DOHH2 (cell line): ENCODE data around the gene FAM135A.
"Not testable (repeated sequence)": the region's sequence is repeated elsewhere in the genome, so short reads cannot be mapped to it uniquely, and the experiment has no call there.

ENCODE experiments used
- H3F3A ChIP-seq: fragments of 200-600 bp; sonication (generic), shearing (Covaris generic); 2 replicates; pipeline ENCODE4 v1.6.0; 2016; ENCODE audit warnings: antibody characterized with exemption, mild to moderate bottlenecking; ENCODE audit not compliant: control insufficient read depth, insufficient read depth
- H3K27ac ChIP-seq: fragments of 200-600 bp; sonication (generic); 2 replicates; pipeline ENCODE4 v1.5.1; 2014; ENCODE audit warnings: low read depth, mild to moderate bottlenecking, low read length, moderate library complexity
- H3K27me3 ChIP-seq: fragments of 200-600 bp; sonication (generic); 2 replicates; pipeline ENCODE4 v1.6.1; 2014; ENCODE audit warnings: mild to moderate bottlenecking, low read length, mixed read lengths; ENCODE audit not compliant: control insufficient read depth
- H3K36me3 ChIP-seq: fragments of 200-600 bp; sonication (generic); 2 replicates; pipeline ENCODE4 v1.6.1; 2014; ENCODE audit warnings: mild to moderate bottlenecking, low read length, moderate library complexity, mixed read lengths; ENCODE audit not compliant: control insufficient read depth
- H3K4me1 ChIP-seq: fragments of 200-600 bp; sonication (generic); 2 replicates; pipeline ENCODE4 v1.6.1; 2014; ENCODE audit warnings: mild to moderate bottlenecking, low read length, mixed read lengths; ENCODE audit not compliant: control insufficient read depth
- H3K4me2 ChIP-seq: fragments of 200-600 bp; sonication (generic); 2 replicates; pipeline ENCODE4 v1.6.0; 2014; ENCODE audit warnings: mild to moderate bottlenecking, low read length, moderate library complexity
- H3K4me3 ChIP-seq: fragments of 200-600 bp; sonication (generic); 2 replicates; pipeline ENCODE4 v1.5.1; 2014; ENCODE audit warnings: mild to moderate bottlenecking, low read length, mixed read lengths
- H3K79me2 ChIP-seq: fragments of 200-600 bp; sonication (generic); 2 replicates; pipeline ENCODE4 v1.6.1; 2014; ENCODE audit warnings: mild to moderate bottlenecking, low read length, mixed read lengths; ENCODE audit not compliant: control insufficient read depth
- H3K9me2 ChIP-seq: fragments of 200-600 bp; sonication (generic); replicated peaks from 2 replicates; pipeline ENCODE4 v1.6.1; 2014; ENCODE audit warnings: mild to moderate bottlenecking, low read length, mixed read lengths; ENCODE audit not compliant: control insufficient read depth
- H3K9me3 ChIP-seq: fragments of 200-600 bp; sonication (generic); 2 replicates; pipeline ENCODE4 v1.6.1; 2014; ENCODE audit warnings: antibody characterized with exemption, low read length, mixed read lengths; ENCODE audit not compliant: control insufficient read depth, insufficient read depth
- H4K20me1 ChIP-seq: fragments of 200-600 bp; sonication (generic); 2 replicates; pipeline ENCODE4 v1.6.0; 2014; ENCODE audit warnings: low read depth, mild to moderate bottlenecking, antibody characterized with exemption, low read length, moderate library complexity; ENCODE audit not compliant: control insufficient read depth, insufficient read depth
- EZH2phosphoT487 ChIP-seq: fragments of 200-600 bp; sonication (generic); IDR thresholded peaks from 2 replicates; pipeline ENCODE4 v1.6.1; 2017; ENCODE audit warnings: borderline replicate concordance, mild to moderate bottlenecking, antibody characterized with exemption, low read length, moderate library complexity, mixed read lengths
- TF ChIP-seq, protein P1 (sequence below): fragments of 200-600 bp; sonication (generic); IDR thresholded peaks from one replicate; pipeline ENCODE4 v1.5.1; 2014; ENCODE audit warnings: antibody characterized with exemption, mild to moderate bottlenecking, low read depth, low read length; ENCODE audit not compliant: poor library complexity, severe bottlenecking

The FAM135A gene

DNA sequence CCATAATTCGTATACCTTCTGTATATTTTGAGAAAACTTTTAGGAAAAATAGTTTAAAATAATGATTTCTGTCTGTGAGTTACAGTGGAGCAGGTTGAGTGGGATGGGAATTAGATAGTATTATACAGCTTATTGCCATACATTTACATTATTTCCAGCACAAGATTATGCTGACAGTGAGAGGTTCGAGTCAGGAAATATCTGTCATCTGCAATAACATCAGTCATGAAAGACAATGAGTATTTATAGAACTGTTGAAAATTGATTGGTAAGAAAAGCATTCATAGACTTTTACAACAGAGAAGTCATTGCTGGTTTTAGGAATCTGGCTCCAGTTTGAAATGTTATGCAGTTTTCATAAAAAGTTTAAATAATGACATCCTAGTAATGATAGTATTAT is 45.9 kb downstream of the FAM135A start:
- no peak for TF ChIP-seq EZH2phosphoT487
- TF ChIP-seq, protein P1, sequence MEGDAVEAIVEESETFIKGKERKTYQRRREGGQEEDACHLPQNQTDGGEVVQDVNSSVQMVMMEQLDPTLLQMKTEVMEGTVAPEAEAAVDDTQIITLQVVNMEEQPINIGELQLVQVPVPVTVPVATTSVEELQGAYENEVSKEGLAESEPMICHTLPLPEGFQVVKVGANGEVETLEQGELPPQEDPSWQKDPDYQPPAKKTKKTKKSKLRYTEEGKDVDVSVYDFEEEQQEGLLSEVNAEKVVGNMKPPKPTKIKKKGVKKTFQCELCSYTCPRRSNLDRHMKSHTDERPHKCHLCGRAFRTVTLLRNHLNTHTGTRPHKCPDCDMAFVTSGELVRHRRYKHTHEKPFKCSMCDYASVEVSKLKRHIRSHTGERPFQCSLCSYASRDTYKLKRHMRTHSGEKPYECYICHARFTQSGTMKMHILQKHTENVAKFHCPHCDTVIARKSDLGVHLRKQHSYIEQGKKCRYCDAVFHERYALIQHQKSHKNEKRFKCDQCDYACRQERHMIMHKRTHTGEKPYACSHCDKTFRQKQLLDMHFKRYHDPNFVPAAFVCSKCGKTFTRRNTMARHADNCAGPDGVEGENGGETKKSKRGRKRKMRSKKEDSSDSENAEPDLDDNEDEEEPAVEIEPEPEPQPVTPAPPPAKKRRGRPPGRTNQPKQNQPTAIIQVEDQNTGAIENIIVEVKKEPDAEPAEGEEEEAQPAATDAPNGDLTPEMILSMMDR = no peak
- Histone ChIP-seq H4K20me1 (no peaks in the 10 kb centered on the region), H3K79me2 (peaks cover 9% of the 10 kb centered on the region; the same call in 1 of the 2 replicates), H3K27me3 (no peaks in the 10 kb centered on the region), H3K4me1 (no peaks in the 10 kb centered on the region), H3F3A (no peaks in the 10 kb centered on the region), H3K36me3 (peaks cover 22% of the 10 kb centered on the region), H3K27ac (no peak overlapping the region), H3K9me2 (no peaks in the 10 kb centered on the region), H3K4me2 (no peak overlapping the region), H3K9me3 (no peaks in the 10 kb centered on the region), H3K4me3 (no peak overlapping the region)

DNA sequence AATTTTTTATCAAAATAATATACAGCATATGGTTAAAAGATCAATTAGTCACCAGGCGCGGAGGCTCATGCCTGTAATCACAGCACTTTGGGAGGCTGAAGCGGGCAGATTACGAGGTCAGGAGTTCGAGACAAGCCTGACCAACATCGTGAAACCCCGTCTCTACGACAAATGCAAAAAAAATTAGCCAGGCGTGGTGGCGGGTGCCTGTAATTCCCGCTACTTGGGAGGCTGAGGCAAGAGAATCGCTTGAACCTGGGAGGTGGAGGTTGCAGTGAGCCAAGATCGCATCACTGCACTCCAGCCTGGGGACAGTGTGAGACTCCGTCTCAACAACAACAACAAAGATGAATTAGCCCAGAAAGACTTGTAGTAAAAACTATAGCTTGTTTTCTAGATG is 46.4 kb downstream of the FAM135A start:
- H3K27me3 ChIP-seq, H3K4me2 ChIP-seq, H4K20me1 ChIP-seq, H3K9me2 ChIP-seq, H3F3A ChIP-seq, H3K79me2 ChIP-seq, H3K4me3 ChIP-seq, H3K27ac ChIP-seq, H3K9me3 ChIP-seq, H3K4me1 ChIP-seq: not testable (repeated sequence)
- H3K36me3 ChIP-seq = peaks cover 22% of the 10 kb centered on the region

DNA sequence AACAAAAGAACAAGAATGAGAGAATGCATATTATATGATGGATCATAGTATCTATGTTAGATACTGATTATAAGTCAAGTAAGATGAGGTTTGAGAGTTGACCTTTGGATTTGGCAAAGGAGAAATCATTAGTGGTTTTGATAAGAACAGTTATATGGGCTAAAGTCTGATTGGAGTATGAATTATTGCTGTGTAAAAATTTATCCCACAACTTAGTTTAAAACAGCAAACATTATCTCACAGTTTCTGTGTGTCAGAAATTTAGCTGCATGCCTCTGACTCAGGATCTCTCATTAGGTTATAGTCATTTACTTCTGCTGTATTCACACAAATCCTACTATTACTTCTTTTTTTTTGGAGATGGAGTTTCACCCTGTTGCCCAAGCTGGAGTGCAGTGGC is 56.7 kb downstream of the FAM135A start:
- Histone ChIP-seq H3K27ac (no peak overlapping the region), H3K36me3 (peaks cover 52% of the 10 kb centered on the region), H3K4me3 (no peak overlapping the region), H3K4me1 (no peaks in the 10 kb centered on the region), H4K20me1 (no peaks in the 10 kb centered on the region), H3K4me2 (no peak overlapping the region), H3F3A (no peaks in the 10 kb centered on the region), H3K9me2 (no peaks in the 10 kb centered on the region), H3K9me3 (no peaks in the 10 kb centered on the region), H3K79me2 (no peaks in the 10 kb centered on the region; the same call in 1 of the 2 replicates), H3K27me3 (no peaks in the 10 kb centered on the region)
- no peak for TF ChIP-seq EZH2phosphoT487
- TF ChIP-seq, protein P1 = no peak

DNA sequence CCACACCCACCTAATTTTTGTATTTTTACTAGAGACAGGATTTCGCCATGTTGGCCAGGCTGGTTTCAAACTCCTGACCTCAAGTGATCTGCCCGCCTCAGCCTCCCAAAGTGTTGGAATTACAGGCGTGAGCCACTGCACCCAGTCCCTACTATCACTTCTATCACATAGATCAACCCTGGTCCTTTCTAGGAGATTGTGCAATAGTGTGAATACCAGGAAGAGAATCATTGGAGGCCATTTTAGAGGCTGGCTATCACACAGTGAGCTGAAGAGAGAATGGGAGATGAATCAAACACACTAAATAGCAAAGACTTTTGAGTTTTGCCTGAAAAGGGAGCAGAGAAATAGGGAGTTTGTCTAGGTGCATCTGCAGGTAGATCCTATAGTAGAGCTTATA is 57.2 kb downstream of the FAM135A start:
- H3F3A ChIP-seq, H3K4me2 ChIP-seq, H3K9me3 ChIP-seq, H3K4me3 ChIP-seq, H3K27ac ChIP-seq, H3K79me2 ChIP-seq, H3K4me1 ChIP-seq, H3K27me3 ChIP-seq, H4K20me1 ChIP-seq, H3K9me2 ChIP-seq: not testable (repeated sequence)
- H3K36me3 ChIP-seq = peaks cover 52% of the 10 kb centered on the region
